NK-92 treated with Interleukin-12 subunit alpha and Interleukin-12 subunit beta, amount 100 ng/mL, for 24 hours (cell line): ENCODE results near the gene ZNF691.
"Not testable (repeated sequence)": the region's sequence is repeated elsewhere in the genome, so short reads cannot be mapped to it uniquely, and the experiment has no call there.

Experiments used
- DNase-seq: peaks from one replicate; lab custom pipeline; 2025; lab: John Stamatoyannopoulos, UW

ZNF691 gene

DNA sequence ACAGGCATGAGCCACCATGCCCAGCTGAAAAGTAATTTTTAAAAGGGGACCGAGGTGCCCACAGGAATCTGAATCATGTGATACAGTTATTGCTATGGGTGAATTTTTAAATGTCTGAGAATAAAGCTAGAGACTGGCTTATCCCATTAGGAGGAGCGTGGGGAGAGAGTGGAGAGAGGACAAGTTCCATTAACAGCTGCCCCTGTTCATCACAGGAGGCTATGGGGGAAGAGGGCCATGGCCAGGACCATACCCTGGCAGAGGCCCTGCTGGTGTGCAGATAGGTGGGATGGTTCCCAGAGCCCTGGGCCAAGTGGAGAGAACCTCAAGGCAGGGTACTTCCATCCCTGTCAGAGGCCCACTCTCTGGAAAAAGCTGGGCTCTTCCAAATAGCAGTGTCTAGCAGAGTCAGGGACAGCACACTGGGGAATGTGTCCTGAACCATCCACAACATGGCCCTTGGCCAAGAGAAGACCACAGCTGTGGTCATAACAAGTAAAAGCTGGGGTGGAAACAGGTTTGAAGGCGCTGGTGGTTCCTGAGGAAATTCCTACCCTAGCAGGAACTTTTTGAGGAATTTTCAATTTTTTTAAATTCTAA is 13.7 kb upstream of the ZNF691 start:
- no peak for DNase-seq

DNA sequence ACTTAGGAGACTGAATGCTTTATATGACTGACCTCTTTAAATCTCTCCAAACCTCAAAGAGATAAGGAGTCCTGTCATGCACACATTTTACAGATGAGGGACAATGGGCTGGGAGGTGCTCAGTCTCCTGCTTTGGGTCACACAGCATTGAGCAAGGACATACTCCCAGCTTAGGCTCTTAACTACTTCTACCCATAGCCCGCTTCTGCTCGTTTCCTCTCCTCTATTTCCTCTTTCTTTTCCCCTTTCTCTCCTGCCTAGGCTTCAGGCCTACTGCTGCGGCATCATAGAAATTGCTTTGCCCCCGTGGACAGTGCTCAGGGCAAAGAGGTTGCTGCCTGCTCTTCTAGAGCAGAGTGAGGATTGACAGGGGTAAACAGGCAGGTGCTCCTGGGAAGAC is 12.4 kb upstream of the ZNF691 start:
- no peak for DNase-seq

DNA sequence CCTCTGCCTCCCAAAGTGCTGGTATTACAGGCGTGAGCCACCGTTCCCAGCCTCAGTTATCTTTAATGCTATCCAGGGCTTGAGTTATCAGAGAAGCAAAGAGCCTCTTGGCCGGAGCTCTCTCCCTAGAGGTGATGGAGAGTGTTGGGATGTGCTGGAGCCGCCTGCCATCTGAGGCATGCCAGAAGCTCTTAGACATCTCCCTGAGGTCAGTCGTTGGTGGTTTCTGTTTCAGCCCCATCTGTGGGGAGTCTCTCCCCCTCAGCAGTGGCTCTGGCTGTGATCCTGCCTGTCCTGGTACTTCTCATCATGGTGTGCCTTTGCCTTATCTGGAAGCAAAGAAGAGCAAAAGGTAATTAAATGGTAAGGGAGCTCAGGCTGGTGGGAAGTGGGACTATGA is 11.6 kb upstream of the ZNF691 start:
- DNase-seq = no peak

DNA sequence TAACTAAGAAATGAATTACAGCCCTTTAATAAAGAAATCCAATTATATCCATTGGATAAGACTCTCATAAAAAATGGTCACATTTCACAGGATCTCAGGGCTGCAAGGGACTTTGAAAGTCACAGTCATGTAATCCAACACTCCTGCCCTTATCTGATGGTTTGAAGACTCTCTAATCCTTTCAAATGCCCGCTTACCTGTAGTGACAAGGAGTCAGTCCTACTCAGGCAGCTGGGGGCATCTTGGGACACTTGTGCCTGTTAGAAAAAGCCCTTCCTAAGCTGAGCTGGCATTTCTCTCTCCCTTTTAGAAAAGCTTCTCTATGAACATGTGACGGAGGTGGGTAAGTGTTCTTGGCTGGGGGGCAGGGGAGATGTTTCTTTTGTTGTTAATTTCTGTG is 11.0 kb upstream of the ZNF691 start:
- no peak for DNase-seq

DNA sequence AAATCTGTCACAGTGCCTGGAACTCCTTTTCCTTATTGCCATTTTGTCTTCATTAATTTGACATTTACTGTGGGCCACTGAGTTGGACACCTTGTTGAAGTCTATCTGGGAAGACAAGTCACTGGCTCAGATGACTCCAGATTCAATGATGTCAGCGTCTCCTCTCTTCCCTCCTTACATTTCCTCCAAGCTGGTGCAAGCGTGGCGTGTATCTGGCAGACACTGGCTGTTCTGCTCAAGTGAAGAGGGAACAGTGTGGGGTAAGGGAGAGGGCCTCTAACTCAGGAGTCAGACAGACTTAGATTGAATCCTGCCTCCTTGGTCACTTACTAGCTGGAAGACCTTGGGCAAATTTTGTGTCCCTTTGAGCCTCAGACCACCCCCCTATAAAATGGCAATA is 8.7 kb upstream of the ZNF691 start:
- no peak for DNase-seq

DNA sequence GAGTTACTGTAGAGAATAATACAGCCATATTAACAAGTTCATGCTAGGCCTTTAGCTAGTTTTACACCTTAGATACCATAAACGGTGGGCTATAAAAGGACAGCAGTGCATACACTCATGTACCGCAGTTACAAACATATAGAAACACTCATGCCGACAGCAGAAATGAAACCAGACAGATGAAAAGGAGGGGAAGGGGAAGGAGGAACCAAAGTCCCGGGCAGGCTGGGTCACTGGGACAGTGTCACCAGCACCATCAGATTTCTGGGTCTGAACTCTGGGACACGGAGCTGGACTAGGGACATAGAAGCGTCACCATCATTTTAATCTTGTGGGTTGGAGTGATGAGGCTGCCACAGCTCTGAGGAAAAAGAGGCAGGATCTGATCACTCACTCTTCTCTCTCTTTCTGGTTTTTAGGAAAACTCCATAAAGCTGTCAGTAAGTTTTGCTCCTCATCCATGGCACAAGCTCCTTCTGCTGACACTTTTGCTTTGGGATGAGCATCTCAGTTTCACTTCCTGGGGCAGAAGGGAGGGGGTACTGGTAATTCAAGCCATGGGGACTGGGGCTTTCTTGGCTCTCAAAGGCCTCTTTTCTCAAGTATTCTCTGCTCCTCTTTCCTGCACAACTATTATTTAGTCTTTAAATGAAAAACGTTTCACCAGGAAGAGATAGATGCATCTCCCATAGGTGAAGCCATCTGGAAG is 7.8 kb upstream of the ZNF691 start:
- no peak for DNase-seq

DNA sequence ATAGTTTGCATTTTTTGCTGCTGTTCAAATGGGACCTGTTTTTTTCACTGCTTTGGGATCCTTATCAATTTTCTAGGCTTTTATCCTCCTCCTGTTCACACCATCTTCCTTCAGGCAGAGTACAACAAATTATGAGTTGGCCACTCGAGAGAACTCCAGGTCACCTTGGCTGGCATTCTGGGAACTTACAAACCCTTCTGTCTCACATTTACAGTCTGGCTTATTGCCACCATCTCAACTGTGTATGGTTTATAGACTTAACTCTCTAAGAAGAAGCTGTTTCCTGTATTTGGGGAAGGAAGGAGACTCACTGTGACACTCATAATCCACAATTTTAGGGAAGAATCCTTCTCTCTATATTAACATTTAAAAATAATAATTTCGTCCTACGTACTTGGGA is 5.4 kb upstream of the ZNF691 start:
- no peak for DNase-seq

DNA sequence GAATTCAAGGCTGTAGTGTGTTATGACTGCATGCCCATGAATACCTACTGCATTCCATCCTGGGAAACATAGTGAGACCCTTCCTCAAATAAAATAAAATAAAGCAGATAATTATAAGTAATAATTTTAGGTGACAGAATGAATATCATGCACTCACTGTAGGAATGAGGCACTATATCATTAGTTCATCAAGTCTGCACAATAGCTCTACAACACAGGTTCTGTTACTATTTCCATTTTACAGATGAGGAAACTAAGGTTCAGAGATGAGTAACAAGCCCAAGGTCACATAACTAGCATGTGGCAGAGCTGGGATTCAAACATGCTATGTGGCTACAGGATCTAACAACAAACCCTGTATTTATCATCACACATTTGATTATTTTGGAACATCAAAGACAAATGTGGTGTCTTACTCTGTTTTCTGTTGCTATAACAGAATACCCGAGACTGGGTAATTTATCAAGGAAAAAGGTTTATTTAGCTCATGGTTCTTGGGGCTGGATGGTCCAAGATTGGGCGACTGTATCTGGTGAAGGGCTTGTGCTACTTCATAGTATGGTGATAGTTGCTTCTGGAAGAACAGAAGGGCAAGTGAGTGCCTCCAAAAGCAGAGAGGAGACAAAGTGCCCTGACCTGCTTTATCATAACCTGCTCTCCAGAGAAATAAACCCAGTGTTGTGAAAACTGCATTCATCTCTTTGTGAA is 4.8 kb upstream of the ZNF691 start:
- no peak for DNase-seq

DNA sequence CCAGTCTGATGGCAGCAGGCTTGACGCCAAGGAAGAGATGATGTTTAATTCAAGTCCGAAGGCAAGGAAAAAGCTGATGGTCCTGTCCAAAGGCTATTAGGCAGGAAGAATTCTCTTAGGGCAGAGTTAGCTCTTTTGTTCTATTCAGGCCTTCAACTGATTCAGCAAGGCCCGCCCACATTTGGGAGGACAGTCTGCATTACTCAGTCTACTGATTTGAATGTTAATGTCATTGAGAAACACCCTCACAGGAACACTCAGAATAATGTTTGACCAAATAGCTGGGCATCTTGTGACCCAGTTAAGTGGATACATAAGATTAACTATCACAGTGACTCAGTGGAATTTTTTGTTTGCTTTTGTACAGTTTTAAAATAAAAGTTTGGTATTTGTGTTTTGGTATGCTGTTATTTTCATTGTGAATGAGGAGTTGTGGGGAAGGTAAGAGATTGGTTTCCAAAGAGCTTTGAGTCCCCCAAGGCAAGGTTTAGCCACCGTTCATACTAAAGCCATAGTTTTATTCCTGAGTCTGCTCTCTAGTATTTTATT is 1.7 kb upstream of the ZNF691 start:
- DNase-seq = no peak

DNA sequence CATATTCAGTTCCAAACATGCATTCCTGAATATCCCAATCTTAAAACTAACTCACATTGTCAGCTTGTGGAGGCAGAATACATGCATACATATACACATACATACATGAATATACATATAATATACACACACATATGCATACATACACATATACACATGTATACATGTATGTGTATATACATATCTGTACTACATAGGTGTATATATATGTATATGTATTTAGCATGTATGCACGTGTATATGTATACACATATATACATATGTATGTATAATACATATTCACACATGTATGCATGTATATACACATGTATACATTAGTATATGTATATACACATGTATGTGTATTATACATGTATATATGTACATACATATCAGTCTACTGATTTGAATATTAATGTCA is 1.2 kb upstream of the ZNF691 start:
- no peak for DNase-seq

DNA sequence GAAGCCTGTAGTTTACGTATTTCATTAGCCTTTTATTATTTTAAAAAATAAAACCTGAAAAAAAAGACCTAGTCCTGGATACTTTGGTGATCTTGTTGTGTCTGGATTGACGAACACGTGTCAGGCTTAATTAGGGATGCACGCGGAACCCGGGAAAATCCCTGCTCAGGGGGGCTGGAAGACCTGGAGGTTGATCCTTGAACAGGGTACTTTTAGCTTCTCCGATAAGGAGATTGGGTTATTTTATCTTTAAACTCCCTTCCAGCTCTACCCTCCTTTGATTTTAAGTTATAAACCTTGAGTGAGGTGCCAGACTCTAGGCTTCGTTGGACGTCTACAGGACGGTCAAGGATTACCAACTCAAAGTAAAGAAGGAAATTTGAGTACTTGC is 552 bp upstream of the ZNF691 start:
- DNase-seq = no peak

DNA sequence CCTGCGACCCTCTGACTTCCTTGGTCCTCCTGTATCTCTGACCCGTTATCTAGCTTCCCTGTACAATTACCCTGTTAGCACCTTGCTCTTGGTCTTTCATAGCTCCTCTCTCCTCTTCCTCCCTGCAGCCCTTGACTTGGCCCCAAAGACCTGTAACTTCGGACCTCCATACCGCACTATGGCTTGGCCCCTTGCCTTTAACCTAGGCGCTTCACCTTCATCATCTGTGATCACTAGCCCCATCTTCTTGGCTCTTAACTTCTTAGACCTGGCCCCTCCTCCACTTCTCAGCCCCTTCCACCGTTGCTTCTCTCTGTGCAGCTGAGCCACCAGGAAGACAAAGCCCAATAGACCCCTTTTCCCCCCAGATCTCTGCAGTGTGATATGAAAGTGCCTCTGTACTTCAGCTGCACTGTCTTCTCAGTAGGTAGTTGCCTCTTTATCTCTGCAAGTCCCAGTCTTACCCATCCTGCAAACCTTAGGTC is 740 bp downstream of the ZNF691 start:
- no peak for DNase-seq

DNA sequence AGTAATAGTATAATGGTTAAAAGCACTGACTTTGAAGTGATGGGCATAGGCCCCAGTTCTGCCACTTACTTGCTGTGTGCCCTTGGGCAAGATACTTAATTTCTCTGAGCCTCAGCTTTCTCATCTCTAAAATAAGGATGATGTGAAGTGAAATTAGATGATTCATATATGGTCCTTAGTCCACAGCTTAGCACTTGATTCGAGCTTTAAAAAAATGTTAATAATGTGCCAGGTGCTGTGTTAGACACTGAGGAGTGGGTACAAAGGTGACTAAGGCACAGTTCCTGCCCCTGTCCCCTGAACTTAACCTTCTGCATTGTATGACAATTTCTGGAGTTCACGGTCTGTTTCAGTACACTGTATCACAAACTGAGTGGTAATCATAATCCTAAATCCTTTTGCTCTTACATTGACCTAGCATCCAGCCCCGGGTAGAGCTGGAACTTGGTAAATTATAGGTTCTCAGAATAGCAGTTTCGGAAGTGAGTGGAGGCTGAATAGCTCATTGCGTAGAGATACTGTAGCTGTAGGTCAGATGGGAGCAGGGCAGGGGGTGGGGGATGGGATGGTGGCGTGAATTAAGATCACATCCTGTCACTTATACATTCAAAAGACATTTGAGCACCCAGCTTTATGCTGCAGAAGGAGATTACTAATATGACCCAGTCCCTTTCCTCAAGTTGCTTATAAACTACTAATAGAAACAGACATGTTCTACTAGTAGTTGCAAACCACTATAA is 1.5 kb downstream of the ZNF691 start:
- DNase-seq = no peak

DNA sequence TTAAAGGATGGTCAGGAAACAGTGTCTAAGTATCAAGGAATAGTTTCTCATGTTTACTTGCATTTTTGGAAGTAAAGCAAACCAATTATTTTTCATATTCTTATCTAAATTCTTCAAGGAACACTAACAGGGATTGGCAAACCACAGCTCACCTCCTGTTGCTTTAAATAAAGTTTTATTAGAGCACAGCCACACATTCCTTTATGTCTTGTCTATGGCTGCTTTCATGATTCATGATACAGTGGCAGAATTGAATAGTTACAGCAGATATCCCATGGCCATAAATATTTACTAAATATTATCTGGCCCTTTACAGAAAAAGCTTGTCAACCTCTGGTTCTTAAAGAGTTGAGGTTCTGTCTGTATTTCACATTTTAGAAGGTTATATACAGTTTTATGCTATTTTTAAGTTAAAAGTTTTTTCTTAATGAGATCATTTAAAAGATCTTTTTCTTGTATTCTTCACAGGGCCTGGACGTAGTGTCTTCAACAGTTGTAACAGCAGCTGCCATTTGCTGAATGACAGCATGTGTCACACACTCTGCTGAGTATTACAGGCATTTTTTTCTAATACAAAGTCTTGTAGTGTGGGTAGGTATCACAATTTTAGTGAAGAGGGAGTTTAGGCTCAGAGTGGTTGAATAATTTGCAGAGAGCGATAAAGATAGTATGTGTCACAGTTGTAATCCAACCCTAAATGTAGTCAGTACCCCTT is 2.6 kb downstream of the ZNF691 start:
- no peak for DNase-seq

DNA sequence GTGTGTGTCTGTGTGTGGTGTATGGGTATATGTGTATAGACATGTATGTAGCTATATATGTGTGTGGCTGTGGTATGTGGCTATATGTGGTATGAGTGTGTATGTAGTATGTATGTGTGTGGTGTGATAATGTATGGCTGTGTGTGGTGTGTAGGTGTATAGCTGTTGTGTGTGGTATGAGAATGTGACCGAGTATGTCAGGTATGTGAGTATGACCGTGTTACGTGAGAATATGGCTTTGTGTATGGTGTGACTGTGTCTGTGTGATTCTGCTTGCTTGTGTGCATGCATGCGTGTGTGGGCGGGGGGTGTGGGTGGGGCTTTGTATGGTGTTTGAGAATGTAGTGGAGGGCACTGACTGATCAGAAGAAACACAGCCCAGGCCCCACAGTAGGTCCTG is 3.5 kb downstream of the ZNF691 start:
- no peak for DNase-seq

DNA sequence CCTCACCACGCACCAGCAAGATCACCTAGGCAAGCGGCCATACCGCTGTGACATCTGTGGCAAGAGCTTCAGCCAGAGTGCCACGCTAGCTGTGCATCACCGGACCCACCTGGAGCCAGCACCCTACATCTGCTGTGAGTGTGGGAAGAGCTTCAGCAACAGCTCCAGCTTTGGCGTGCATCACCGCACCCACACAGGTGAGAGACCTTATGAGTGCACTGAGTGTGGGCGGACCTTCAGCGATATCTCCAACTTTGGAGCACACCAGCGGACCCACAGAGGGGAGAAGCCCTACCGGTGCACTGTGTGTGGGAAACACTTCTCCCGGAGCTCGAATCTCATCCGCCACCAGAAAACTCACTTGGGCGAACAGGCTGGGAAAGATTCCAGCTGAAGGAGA is 5.0 kb downstream of the ZNF691 start:
- DNase-seq = no peak

DNA sequence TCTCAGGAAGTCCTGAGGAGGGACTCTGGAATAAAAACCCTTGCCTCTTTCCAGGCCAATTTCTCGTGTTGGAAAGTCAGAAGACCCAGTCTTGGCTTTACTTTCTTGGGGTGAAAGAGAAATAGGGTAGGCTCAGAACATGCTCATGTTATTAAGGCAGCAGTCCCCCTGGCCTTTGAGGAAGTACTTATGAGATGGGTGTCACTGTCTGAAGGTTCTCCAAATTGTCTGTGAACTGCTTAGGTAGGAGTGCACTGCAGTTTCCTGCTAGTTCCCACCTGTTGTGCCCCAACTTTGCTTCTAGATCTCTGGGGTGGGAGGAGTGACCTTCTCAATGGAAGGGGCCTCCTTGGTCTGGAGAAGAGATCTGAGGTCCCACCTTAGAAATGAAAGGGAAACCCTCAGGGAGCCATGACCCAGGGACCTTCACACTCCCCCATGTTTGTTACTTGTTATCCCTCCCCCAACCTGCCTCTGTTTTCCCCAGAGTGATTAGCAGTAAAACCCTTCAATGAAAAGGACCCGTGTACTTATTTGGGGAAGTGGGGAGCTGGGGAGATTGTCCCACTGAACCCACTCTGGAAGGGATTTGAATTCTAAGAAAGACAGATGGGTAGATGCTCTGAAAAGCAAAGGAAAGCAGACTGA is 5.7 kb downstream of the ZNF691 start:
- DNase-seq = no peak

DNA sequence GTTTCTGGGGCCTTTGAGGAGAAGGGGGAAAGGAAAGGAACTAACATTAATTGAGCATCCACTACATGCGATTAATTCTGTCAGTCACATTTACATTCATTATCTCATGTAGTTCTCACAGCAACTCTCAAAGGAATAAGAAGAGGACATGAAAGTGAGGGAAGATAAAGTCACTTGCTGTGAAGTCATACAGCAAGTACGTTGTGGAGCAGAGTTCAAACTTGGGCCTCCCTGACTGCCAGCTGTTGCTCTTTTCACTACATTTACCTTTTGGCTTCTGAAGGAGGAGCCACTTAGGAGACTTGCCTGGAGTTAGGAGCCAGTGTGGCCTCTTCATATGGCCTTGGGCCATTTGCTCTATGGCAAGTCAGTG is 6.2 kb downstream of the ZNF691 start:
- DNase-seq = no peak

DNA sequence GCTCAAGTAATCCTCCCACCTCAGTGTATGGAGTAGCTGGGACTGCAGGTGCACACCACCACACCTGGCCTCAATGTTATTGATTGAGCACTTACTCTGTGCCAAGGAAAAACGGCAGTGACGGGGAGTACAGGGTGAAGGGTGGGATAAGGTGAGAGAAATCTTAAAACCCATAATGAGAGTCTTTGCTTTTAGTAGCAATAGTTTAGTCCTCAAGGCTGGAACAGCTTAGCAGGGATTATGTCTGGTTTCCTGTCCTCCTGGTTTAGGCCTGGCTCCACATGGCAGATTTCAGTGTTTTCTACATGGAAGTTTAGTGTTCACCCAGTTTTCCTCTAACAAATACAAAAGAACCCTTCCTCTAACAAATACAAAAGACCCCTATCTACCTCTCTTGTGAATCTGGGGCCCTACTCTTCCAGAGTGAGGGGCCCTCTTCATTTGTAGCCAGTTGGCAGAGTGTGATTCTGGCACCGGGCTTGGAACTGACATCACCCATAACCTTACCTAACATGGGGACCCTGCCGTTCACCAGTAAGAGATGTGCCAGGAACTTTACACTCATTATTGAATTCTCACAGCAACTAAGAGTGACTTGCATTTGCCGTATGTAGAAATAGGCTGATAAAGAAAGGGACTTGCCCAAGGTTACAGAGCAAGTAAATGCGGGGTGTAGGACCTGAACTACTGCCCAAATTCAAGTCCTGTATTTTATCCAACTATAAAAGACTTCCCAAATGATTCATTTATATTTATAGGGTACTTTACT is 6.9 kb downstream of the ZNF691 start:
- no peak for DNase-seq

DNA sequence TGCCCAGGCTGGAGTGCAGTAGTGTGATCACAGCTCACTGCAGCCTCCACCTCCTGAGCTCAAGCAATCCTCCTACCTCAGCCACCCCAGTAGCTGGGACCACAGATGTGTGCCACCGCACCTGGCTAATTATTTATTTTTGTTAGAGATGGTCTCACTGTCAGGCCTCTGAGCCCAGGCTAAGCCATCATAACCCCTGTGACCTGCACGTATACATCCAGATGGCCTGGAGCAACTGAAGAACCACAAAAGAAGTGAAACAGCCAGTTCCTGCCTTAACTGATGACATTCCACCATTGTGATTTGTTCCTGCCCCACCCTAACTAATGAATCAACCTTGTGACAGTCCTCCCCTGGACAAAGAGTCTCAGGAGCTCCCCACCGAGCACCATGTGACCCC is 10.1 kb downstream of the ZNF691 start:
- not testable (repeated sequence) for DNase-seq

DNA sequence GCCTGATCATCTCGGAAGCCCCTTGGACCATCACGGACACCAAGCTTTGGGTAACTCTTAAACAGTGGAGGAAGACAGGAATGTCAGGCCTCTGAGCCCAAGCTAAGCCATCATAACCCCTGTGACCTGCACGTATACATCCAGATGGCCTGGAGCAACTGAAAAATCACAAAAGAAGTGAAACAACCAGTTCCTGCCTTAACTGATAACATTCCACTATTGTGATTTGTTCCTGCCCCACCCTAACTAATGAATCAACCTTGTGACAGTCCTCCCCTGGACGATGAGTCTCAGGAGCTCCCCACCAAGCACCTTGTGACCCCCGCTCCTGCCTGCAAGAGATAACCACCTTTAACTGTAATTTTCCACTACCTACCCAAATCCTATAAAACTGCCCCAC is 13.0 kb downstream of the ZNF691 start:
- not testable (repeated sequence) for DNase-seq
